Measurements from ENCODE around the gene CA6. TPM values are rescaled to one million over a fixed set of nuclear protein-coding genes. Genes with fewer than 3 reads are reported as not detected.
A peak's percentile ranks its signal among the peaks of the same experiment; 100 is the strongest.

CA6 gene
- total RNA-seq, 1 experiment from 2014 or later: 0.11 TPM

- TF ChIP-seq CTCF (IDR thresholded peaks at IDR 0.05) (peak; percentile 73), NFATC4 (CRISPR knock-in tag; IDR thresholded peaks at IDR 0.05) (peak; percentile 96), CREB1 (CRISPR knock-in tag; IDR thresholded peaks at IDR 0.05) (peak; percentile 66; the same call in 1 of the 2 replicates), ZNF671 (CRISPR knock-in tag; IDR thresholded peaks at IDR 0.05) (peak; percentile 96), SMAD4 (CRISPR knock-in tag; IDR thresholded peaks at IDR 0.05) (0 out of 2 replicates have a peak, but pooled peaks have one; percentile 20), SMAD3 (CRISPR knock-in tag; IDR thresholded peaks at IDR 0.05; ENCODE audit: borderline replicate concordance) (peak; percentile 60; the same call in 1 of the 2 replicates), NR2C2 (CRISPR knock-in tag; IDR thresholded peaks at IDR 0.05) (0 out of 2 replicates have a peak, but pooled peaks have one; percentile 24), IRF2 (CRISPR knock-in tag; IDR thresholded peaks at IDR 0.05; ENCODE audit: borderline replicate concordance, low read depth) (no peak), FOXP1 (CRISPR knock-in tag; IDR thresholded peaks at IDR 0.05; ENCODE audit: borderline replicate concordance) (0 out of 2 replicates have a peak, but pooled peaks have one; percentile 44), ERG (CRISPR knock-in tag; IDR thresholded peaks at IDR 0.05) (peak; percentile 95), CREM (CRISPR knock-in tag; IDR thresholded peaks at IDR 0.05) (0 out of 2 replicates have a peak, but pooled peaks have one; percentile 30), ZNF423 (CRISPR knock-in tag; IDR thresholded peaks at IDR 0.05) (peak; percentile 55), ZNF416 (CRISPR knock-in tag; IDR thresholded peaks at IDR 0.05) (peak; percentile 95)
These were observed 64.0 kb downstream of the CA6 start (continued) for GRCh38 chr1:9009438-9010370.

- no peak for DNase-seq (ENCODE audit: low spot score)
- peaks cover 3% of the 10 kb centered on the region; the same call in 1 of the 2 replicates for H3K4me1 Mint-ChIP-seq
- H3K36me3 Mint-ChIP-seq: no peaks in the 10 kb centered on the region
- H3K9me3 Mint-ChIP-seq: no peaks in the 10 kb centered on the region
- TF ChIP-seq IRF2 (CRISPR knock-in tag; IDR thresholded peaks at IDR 0.05; ENCODE audit: borderline replicate concordance, low read depth) (no peak), ZNF423 (CRISPR knock-in tag; IDR thresholded peaks at IDR 0.05) (no peak), GTF2I (CRISPR knock-in tag; conservative IDR thresholded peaks at IDR 0.05) (no peak), ZNF232 (CRISPR knock-in tag; IDR thresholded peaks at IDR 0.05) (no peak), SMAD3 (CRISPR knock-in tag; IDR thresholded peaks at IDR 0.05; ENCODE audit: borderline replicate concordance) (no peak)
- H3K4me3 Mint-ChIP-seq: no peak overlapping the region
- ChIA-PET CTCF (interaction anchor here (0.6 to 5.3 kb wide), 11 partner anchors 8 to 231 kb away, joined by 3 to 48 read pairs (median 5); no protein-coding TSS in a partner anchor), POLR2A (interaction anchor here (0.6 to 1.8 kb wide), 2 partner anchors 91 to 93 kb away, joined by 3 to 7 read pairs; no protein-coding TSS in a partner anchor)
- no peaks in the 10 kb centered on the region; the same call in 1 of the 2 replicates for H3K27me3 Mint-ChIP-seq (ENCODE audit: low read depth)
- ATAC-seq: no peak
- 0 out of 2 replicates have a peak overlapping the region, but pooled peaks have one; percentile 78 for H3K27ac Mint-ChIP-seq
These were observed 65.2 kb downstream of the CA6 start for GRCh38 chr1:9010781-9011323.

- Mint-ChIP-seq H3K4me3 (no peak overlapping the region), H3K9me3 (no peaks in the 10 kb centered on the region), H3K27me3 (ENCODE audit: low read depth) (no peaks in the 10 kb centered on the region; the same call in 1 of the 2 replicates), H3K36me3 (no peaks in the 10 kb centered on the region), H3K4me1 (peaks cover 3% of the 10 kb centered on the region; the same call in 1 of the 2 replicates), H3K27ac (no peak overlapping the region)
- TF ChIP-seq ZNF532 (CRISPR knock-in tag; IDR thresholded peaks at IDR 0.05; ENCODE audit: borderline replicate concordance) (no peak), SMAD4 (CRISPR knock-in tag; IDR thresholded peaks at IDR 0.05) (no peak), ATF2 (CRISPR knock-in tag; IDR thresholded peaks at IDR 0.05; ENCODE audit: borderline replicate concordance, low read depth) (no peak)
- POLR2A ChIA-PET: no interaction called here
- no peak for ATAC-seq
- CTCF ChIA-PET: interaction anchor here (0.6 to 2.7 kb wide), 5 partner anchors 9 to 1023 kb away, joined by 3 to 35 read pairs (median 5); no protein-coding TSS in a partner anchor
- no peak for DNase-seq (ENCODE audit: low spot score)
These were observed 68.2 kb downstream of the CA6 start for GRCh38 chr1:9013819-9014218.

All from WTC11 (cell line).